Ishikawa (cell line): ENCODE measurements around the gene FOXA2.

ENCODE experiments used
- CEBPB ChIP-seq: IDR thresholded peaks from 2 replicates; pipeline ENCODE4 v1.6.1; 2012
- CREB1 ChIP-seq: IDR thresholded peaks from 2 replicates; pipeline ENCODE4 v1.6.1; 2012; ENCODE audit warnings: low read depth
- EGR1 ChIP-seq: IDR thresholded peaks from 2 replicates; pipeline ENCODE4 v1.6.1; 2012
- EP300 ChIP-seq: IDR thresholded peaks from 2 replicates; pipeline ENCODE4 v1.6.1; 2012; ENCODE audit warnings: borderline replicate concordance
- FOXM1 ChIP-seq: IDR thresholded peaks from 2 replicates; pipeline ENCODE4 v1.6.1; 2012; ENCODE audit warnings: low read depth, borderline replicate concordance
- RAD21 ChIP-seq: IDR thresholded peaks from 2 replicates; pipeline ENCODE4 v1.6.1; 2012; ENCODE audit warnings: low read depth
- TAF1 ChIP-seq: IDR thresholded peaks from 2 replicates; pipeline ENCODE4 v1.6.1; 2012; ENCODE audit warnings: low read depth, mild to moderate bottlenecking
- TCF12 ChIP-seq: IDR thresholded peaks from 2 replicates; pipeline ENCODE4 v1.6.1; 2012; ENCODE audit warnings: low read depth
- TEAD4 ChIP-seq: IDR thresholded peaks from 2 replicates; pipeline ENCODE4 v1.6.1; 2012
- USF1 ChIP-seq: IDR thresholded peaks from 2 replicates; pipeline ENCODE4 v1.6.1; 2012
- YY1 ChIP-seq: IDR thresholded peaks from 2 replicates; pipeline ENCODE4 v1.6.1; 2012; ENCODE audit warnings: low read depth
- TF ChIP-seq, protein P1 (sequence below): IDR thresholded peaks from 2 replicates; pipeline ENCODE4 v1.6.1; 2012; ENCODE audit warnings: low read depth, mild to moderate bottlenecking
- TF ChIP-seq, protein P2 (sequence below): IDR thresholded peaks from 2 replicates; pipeline ENCODE4 v1.6.1; 2012

- TF ChIP-seq EGR1 (no peak), RAD21 (no peak), CREB1 (no peak), EP300 (no peak), YY1 (no peak), TAF1 (no peak), USF1 (no peak), CEBPB (no peak), FOXM1 (no peak), TEAD4 (no peak), TCF12 (no peak)
- TF ChIP-seq, protein P1, sequence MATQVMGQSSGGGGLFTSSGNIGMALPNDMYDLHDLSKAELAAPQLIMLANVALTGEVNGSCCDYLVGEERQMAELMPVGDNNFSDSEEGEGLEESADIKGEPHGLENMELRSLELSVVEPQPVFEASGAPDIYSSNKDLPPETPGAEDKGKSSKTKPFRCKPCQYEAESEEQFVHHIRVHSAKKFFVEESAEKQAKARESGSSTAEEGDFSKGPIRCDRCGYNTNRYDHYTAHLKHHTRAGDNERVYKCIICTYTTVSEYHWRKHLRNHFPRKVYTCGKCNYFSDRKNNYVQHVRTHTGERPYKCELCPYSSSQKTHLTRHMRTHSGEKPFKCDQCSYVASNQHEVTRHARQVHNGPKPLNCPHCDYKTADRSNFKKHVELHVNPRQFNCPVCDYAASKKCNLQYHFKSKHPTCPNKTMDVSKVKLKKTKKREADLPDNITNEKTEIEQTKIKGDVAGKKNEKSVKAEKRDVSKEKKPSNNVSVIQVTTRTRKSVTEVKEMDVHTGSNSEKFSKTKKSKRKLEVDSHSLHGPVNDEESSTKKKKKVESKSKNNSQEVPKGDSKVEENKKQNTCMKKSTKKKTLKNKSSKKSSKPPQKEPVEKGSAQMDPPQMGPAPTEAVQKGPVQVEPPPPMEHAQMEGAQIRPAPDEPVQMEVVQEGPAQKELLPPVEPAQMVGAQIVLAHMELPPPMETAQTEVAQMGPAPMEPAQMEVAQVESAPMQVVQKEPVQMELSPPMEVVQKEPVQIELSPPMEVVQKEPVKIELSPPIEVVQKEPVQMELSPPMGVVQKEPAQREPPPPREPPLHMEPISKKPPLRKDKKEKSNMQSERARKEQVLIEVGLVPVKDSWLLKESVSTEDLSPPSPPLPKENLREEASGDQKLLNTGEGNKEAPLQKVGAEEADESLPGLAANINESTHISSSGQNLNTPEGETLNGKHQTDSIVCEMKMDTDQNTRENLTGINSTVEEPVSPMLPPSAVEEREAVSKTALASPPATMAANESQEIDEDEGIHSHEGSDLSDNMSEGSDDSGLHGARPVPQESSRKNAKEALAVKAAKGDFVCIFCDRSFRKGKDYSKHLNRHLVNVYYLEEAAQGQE = no peak
- TF ChIP-seq, protein P2, sequence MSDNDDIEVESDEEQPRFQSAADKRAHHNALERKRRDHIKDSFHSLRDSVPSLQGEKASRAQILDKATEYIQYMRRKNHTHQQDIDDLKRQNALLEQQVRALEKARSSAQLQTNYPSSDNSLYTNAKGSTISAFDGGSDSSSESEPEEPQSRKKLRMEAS = no peak
Observed at GRCh38 chr20:22581437-22582385, 2.7 kb downstream of the FOXA2 start.
